ENCODE results near the gene LPA.
A peak's percentile ranks its signal among the peaks of the same experiment; 100 is the strongest.
"Not testable (repeated sequence)": the region's sequence is repeated elsewhere in the genome, so short reads cannot be mapped to it uniquely, and the experiment has no call there.

The LPA gene, protein sequence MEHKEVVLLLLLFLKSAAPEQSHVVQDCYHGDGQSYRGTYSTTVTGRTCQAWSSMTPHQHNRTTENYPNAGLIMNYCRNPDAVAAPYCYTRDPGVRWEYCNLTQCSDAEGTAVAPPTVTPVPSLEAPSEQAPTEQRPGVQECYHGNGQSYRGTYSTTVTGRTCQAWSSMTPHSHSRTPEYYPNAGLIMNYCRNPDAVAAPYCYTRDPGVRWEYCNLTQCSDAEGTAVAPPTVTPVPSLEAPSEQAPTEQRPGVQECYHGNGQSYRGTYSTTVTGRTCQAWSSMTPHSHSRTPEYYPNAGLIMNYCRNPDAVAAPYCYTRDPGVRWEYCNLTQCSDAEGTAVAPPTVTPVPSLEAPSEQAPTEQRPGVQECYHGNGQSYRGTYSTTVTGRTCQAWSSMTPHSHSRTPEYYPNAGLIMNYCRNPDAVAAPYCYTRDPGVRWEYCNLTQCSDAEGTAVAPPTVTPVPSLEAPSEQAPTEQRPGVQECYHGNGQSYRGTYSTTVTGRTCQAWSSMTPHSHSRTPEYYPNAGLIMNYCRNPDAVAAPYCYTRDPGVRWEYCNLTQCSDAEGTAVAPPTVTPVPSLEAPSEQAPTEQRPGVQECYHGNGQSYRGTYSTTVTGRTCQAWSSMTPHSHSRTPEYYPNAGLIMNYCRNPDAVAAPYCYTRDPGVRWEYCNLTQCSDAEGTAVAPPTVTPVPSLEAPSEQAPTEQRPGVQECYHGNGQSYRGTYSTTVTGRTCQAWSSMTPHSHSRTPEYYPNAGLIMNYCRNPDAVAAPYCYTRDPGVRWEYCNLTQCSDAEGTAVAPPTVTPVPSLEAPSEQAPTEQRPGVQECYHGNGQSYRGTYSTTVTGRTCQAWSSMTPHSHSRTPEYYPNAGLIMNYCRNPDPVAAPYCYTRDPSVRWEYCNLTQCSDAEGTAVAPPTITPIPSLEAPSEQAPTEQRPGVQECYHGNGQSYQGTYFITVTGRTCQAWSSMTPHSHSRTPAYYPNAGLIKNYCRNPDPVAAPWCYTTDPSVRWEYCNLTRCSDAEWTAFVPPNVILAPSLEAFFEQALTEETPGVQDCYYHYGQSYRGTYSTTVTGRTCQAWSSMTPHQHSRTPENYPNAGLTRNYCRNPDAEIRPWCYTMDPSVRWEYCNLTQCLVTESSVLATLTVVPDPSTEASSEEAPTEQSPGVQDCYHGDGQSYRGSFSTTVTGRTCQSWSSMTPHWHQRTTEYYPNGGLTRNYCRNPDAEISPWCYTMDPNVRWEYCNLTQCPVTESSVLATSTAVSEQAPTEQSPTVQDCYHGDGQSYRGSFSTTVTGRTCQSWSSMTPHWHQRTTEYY (N-terminal part only)

DNA sequence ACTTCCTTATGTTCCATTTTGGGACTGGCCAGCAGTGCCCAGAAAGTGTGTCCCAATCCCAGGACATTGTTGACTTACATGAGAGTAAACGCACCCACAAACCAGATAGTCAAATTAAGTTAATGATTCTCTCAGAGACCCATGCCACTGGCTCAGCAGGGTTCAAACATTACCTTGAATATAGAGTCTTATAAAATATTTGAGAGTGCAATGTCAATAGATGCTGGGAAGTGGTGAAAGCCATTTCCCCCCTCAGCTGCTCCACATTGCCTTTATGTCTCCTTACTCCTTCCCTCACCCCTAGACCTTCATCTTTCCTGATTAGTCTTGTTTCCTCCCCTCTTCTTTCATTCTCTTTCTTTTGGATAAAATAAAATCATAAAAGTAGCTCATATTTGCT is at the start of gene LPA:
Gene LPA (minus strand): TSS at position 78 of the 400 bp plus-strand sequence. CDS start 61 bp downstream, at position 17.
- DNase-seq (ENCODE audit: low read depth); H3K4me3 ChIP-seq (ENCODE audit: low read length): not testable (repeated sequence)

DNA sequence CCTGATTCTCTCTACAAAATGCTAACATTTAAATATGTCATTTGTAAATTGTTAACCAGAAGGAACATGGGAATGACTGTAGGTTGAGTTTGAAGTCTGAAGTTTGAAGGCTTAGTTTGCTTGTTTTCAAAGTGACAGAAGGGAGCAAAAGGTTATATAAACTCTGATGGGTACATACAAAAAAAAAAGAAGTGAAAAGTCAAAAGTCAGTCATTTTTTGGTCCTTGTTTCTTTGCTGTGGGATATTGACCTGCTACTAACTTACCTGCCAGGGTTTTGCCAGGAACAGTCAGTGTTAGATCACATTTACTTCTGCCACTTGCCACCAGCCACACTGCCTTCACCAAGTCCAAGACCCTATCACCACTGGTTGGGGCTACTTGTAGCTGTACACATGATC is 44.9 kb upstream of the LPA start:
- DNase-seq (ENCODE audit: low read depth); H3K4me3 ChIP-seq (ENCODE audit: low read length): not testable (repeated sequence)

DNA sequence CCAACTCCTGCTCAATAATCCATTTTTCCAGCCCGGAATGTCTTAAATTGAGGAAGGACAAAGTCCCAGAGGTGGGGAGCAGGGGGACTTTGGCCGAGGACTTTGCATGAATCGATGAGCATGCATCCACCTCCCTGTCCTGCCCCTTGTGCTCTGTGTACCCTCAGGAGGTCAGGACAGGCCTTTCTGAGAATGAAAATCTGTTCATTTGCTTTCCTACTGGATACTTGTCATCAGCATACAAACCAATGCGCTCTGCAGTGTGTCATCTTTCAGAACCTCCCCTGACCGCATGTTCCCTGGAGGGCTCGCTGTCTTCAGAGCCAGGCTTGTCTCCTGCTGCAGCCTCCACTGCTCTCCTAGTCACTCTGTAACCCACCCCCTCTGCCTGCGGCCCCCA is 40.6 kb upstream of the LPA start:
- DNase-seq (ENCODE audit: low read depth); H3K4me3 ChIP-seq (ENCODE audit: low read length): not testable (repeated sequence)

DNA sequence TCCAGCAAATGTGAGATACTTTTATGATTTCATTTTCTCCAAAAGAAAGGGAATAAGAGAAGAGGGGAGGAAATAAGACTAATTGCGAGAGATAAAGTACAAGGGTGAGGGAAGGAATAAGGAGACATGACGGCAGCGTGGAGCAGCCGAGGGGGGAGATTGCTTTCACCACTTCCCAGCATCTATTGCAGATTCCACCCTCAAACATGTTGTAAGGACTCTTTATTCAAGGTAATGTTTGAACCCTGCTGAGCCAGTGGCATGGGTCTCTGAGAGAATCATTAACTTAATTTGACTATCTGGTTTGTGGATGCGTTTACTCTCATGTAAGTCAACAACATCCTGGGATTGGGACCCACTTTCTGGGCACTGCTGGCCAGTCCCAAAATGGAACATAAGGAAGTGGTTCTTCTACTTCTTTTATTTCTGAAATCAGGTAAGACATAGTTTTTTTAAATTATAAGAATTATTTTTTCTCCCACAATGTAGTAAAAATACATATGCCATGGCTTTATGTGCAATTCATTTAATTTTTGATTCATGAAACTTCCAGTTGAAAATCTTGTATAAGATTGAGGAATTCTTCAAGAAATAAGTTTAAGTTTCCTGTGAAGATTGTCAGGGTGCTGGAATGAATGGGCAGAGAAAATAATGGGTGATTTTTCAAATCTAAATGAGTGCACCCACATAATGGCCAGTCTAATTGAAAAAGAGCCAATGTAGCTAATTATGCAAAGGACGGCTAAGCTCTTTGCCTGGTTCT is 38.0 kb upstream of the LPA start, which contains the start of gene PLG:
Gene PLG (plus strand): TSS at position 327 of the 763 bp plus-strand sequence. CDS start 61 bp downstream, at position 388.
- not testable (repeated sequence) for DNase-seq (ENCODE audit: low read depth); H3K4me3 ChIP-seq (ENCODE audit: low read length)

DNA sequence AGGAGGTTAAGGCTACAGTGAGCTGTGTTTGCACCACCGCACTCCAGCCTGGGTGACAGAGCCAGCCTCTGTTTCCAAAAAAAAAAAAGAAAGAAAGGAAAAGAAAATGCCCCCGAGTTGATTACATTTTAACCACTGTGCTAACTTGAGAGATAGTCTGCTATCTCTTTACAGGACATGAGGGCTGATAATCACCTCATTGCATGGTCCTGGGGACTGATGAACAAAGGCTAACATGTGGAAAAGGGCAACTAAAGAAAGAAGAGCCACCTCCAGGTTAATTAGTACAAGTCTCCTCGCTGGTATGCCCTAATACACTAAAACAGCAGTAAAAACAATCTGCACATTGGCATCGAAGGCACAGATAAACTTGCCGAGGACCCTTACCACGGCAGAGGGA is 33.8 kb upstream of the LPA start:
- H3K4me3 ChIP-seq (ENCODE audit: low read length) = no peak overlapping the region
- no peak for DNase-seq (ENCODE audit: low read depth)
- TF ChIP-seq, protein P1, sequence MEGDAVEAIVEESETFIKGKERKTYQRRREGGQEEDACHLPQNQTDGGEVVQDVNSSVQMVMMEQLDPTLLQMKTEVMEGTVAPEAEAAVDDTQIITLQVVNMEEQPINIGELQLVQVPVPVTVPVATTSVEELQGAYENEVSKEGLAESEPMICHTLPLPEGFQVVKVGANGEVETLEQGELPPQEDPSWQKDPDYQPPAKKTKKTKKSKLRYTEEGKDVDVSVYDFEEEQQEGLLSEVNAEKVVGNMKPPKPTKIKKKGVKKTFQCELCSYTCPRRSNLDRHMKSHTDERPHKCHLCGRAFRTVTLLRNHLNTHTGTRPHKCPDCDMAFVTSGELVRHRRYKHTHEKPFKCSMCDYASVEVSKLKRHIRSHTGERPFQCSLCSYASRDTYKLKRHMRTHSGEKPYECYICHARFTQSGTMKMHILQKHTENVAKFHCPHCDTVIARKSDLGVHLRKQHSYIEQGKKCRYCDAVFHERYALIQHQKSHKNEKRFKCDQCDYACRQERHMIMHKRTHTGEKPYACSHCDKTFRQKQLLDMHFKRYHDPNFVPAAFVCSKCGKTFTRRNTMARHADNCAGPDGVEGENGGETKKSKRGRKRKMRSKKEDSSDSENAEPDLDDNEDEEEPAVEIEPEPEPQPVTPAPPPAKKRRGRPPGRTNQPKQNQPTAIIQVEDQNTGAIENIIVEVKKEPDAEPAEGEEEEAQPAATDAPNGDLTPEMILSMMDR (conservative IDR thresholded peaks at IDR 0.05; ENCODE audit: low read length) = no peak

DNA sequence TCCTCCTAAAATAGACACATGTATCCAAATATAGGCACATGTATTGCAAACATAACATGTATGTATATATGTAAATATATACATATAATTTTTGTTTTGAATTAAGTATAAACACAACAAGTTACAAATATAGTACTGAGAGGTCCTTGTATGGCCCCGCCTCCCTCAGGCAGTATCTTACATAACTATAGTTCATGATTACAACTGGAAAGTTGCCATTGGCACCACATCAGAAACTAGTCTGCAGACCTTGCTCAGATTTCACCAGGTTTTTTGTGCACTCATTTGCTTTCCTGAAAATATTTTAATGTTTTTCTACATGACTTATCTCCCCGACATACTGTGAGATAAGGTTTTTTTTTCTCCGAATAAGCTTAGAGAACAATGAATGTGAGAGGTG is 32.8 kb upstream of the LPA start:
- H3K4me3 ChIP-seq (ENCODE audit: low read length); DNase-seq (ENCODE audit: low read depth): not testable (repeated sequence)

DNA sequence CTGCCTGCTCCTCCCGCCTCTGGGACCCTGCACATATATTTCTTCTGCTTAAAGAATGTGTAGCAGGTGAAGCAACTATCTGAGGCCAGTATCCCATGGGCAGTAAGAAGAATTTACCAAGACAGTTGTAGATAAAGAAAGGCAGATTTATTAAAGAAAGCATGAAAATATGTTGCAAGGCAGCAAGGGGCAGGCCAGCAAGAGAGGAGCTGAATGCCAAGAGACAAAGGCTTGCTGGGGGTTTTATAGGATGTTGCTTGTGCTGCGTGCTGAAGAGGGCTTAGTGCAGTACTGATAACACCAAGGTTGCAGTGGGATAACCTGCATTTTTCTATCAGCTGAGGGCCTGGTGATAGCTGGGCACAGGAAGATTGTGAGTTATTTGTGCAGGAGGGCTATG is 31.5 kb upstream of the LPA start:
- not testable (repeated sequence) for DNase-seq (ENCODE audit: low read depth); H3K4me3 ChIP-seq (ENCODE audit: low read length)

DNA sequence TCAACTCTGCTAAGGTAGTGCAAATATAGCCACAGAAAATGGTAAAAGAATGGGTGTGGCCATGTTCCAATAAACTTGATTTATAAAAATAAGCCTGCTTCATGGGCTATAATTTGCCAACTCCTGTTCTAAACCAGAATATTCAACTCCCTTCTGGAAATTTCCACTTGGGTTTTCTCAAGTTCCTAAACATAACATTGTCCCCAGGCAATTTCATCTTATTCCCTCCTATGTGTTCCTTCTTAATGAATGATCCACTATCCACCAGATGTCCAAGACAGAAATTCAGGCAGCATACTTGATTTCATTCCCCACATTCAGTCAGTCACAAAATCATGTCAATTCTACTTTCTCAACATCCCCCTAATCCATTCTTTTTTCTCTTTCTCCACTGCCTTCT is 30.9 kb upstream of the LPA start:
- DNase-seq (ENCODE audit: low read depth) = peak; percentile 68
- not testable (repeated sequence) for H3K4me3 ChIP-seq (ENCODE audit: low read length)

DNA sequence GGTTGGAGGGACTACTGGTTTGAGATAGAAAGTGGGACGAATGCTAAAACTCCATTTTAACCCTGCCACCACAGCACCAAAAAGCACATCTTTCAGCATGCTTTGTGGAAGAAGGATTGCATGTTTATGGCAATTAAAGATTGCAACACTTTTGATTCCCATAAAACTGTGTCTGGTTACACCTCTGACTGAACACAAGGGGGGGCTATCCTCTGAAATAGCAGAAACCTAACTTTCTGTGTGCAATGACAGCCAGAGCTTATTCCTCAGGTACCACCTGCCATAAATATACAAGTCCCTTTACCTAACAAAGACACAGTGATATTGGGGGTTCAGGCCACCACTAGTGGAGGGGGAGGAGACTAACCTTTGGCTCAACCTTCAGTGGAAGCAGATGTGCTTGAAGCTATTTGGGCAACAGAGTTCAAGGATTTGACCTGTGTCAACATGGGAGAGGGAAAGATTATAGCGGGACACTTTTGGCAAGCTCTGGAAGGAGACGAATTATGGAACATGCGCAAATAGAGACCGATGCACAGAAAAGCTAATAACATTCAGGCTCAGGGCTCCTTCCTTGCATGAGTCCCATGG is 28.4 kb upstream of the LPA start:
- TF ChIP-seq, protein P1 (conservative IDR thresholded peaks at IDR 0.05; ENCODE audit: low read length) = no peak
- H3K4me3 ChIP-seq (ENCODE audit: low read length) = no peak overlapping the region
- no peak for DNase-seq (ENCODE audit: low read depth)

DNA sequence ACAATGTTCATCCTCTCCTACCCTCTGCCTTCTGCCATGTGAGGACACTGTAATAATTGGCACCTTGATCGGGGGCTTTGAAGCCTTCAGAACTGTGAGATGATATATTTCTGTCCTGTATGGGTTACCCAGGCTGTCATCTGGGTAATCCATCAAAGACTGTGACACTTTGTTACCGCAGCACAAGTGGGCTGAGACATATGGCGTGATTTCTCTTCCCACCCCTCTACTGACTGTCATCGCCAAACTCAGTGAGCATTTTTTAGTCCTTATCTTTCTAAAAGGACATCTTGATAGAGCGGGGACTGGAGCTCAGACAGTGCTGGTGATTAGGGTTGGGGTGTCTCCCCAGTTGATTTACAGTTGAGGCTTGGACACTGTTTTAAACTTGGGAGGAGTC is 27.5 kb upstream of the LPA start:
- DNase-seq (ENCODE audit: low read depth) = no peak
- TF ChIP-seq, protein P1 (conservative IDR thresholded peaks at IDR 0.05; ENCODE audit: low read length) = no peak

More for the DNA sequence above, 27.5 kb upstream of the LPA start:
- no peak overlapping the region for H3K4me3 ChIP-seq (ENCODE audit: low read length)

Data from AG10803 (cell line).